ENCODE results near the gene DCLK1.

DCLK1 gene

DNA sequence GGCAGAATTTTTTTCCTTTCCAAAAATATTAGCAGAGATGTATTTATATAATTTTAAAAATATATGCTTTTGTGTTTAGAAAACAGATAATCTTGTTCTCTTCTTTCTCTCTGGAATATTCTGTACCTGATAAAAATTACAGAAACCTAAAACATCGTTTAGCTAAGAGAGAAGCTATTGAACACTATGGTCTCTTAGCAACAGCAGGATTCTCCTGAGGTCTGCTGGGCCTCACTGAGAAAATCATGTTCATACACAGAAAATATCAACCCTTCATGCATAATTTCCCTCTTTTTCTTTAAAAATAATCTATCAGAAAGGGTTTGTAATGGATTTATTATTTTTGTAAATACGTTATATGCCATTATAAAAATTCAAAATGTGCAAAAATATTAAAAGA lies 242.2 kb downstream of the DCLK1 start:
- no peak overlapping the region for H3K4me3 Mint-ChIP-seq
- no peaks in the 10 kb centered on the region for H3K27me3 Mint-ChIP-seq
- ATAC-seq (replicated peaks) (no peak), DNase-seq (no peak)
- no peaks in the 10 kb centered on the region for H3K36me3 Mint-ChIP-seq (ENCODE audit: insufficient read depth)
- peaks cover under 1 to 2% of the 10 kb centered on the region in 2 donors for H3K9me3 Mint-ChIP-seq
- no peak overlapping the region for H3K27ac Mint-ChIP-seq
- H3K4me1 Mint-ChIP-seq (ENCODE audit: low read depth in 2 of 2), result no peaks in the 10 kb centered on the region

DNA sequence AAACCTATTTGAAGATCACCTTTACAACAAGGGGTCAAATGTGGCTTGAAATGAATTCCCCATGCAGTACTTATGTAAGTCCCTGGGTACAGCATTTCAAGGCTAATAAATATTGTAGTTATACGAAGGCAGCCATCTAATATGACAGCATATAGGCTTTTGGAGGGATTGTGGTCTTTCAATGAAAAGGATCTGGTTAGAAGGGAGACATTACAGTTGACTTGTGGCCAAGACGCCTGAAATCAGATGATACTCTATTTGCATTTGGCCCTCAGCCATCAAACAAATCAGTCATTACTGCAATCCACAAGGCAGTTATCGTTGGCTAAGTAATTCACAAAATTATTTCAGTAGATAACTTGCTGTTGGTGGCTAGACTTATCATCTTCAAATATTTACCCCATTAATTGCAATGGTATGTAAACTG lies 242.7 kb downstream of the DCLK1 start:
- no peaks in the 10 kb centered on the region for H3K27me3 Mint-ChIP-seq
- H3K36me3 Mint-ChIP-seq (ENCODE audit: insufficient read depth), result no peaks in the 10 kb centered on the region
- H3K27ac Mint-ChIP-seq, result no peak overlapping the region
- H3K4me1 Mint-ChIP-seq (ENCODE audit: low read depth in 2 of 2), result no peaks in the 10 kb centered on the region
- H3K4me3 Mint-ChIP-seq, result no peak overlapping the region
- peaks cover 4% of the 10 kb centered on the region in 2 donors for H3K9me3 Mint-ChIP-seq
- ATAC-seq (replicated peaks) (no peak), DNase-seq (no peak)

DNA sequence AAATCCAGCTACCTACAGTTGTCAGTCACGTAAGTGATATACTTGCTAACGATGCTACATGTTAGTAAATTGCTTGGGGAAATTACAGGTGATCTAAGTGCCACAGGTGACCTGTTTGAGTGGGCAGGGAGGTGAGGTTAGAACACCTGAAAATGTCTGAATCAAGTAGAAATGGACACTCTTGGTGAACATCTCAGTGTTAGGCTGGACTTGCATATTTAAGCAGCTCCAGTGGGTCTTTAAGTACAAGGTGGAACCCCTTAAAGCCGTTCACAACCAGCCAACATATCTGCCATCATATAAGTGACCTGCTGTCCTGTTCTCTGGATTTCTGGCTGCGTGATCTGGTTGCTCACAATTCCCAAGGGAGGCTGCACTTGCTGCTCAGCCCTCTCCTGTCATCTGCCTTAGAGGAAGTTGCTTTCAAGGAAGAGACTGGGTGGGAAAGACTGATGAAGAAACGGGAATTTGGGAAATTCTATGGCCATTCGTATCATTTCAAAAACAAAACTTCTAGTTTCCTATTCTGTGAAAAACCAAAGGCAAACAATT lies 244.0 kb downstream of the DCLK1 start:
- Mint-ChIP-seq H3K4me1 (ENCODE audit: low read depth in 2 of 2) (no peaks in the 10 kb centered on the region), H3K27ac (no peak overlapping the region), H3K27me3 (no peaks in the 10 kb centered on the region), H3K4me3 (no peak overlapping the region), H3K36me3 (ENCODE audit: insufficient read depth) (no peaks in the 10 kb centered on the region), H3K9me3 (peaks cover 4 to 7% of the 10 kb centered on the region in 2 donors)
- ATAC-seq (replicated peaks) (no peak), DNase-seq (no peak)

DNA sequence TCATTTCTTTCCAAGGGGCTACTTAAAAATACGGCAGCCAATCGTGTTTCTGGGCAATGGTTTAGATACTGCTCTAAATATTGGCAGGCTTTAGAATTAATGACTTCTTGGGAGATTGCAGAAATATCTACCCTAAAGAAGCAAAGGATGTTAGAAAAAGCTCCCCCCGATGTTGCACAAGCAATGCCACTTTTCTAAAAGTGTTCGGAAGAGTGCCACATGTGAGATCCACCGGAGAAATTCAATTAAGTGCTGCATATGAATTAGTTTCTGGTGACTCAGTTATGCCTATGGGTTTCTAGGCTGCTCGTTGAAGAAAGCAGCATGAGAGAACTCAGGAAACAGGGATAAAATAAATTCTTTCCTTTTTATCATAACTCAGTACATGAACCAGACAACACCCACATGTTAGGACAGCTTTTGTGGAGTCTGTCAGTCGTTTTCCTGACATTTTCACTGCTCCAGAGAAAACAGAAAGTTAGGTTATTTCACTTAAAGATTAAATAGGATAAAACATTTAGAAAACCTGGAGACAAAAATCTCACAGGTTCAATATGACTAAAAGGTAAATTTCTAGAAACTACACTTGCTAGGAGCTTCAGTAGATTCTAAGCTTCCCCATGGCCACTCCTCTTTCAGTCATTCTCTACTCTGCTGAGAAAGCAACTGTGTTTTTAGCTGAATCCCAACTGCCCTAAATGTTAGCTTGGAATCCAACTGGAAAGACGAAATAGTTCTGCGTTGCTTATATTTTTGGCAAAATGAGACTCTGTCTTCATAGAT lies 244.7 kb downstream of the DCLK1 start:
- DNase-seq (no peak), ATAC-seq (replicated peaks) (no peak)
- no peaks in the 10 kb centered on the region for H3K4me1 Mint-ChIP-seq (ENCODE audit: low read depth in 2 of 2)
- no peaks in the 10 kb centered on the region for H3K27me3 Mint-ChIP-seq
- H3K27ac Mint-ChIP-seq, result no peak overlapping the region
- H3K9me3 Mint-ChIP-seq, result peaks cover 4 to 7% of the 10 kb centered on the region in 2 donors
- H3K4me3 Mint-ChIP-seq, result no peak overlapping the region
- H3K36me3 Mint-ChIP-seq (ENCODE audit: insufficient read depth), result no peaks in the 10 kb centered on the region

DNA sequence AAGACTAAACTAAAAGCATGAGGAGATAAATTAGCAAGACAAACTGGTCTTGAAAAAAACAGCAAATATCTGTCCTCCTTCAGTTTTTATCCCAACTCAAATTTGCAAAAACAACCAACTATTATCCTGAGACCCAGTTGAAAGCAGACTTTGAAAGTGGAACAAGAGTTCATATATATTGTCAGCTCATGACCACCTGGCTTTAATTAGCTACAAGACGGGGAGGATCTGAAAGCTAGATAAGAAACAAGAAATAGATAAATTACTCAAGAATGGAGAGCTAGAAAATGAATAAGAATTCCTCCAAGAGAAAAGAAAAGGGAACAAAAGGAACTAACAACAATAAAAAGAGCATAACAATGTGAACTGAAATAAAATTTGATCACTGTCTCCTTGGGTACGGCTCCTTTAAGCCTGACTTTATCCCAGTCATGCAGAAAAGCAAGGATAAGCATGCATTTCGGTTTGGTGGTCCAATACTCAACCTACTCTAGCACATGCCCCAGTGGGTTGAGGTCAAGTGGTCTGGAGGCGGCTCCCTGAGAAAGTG lies 246.9 kb downstream of the DCLK1 start:
- H3K4me1 Mint-ChIP-seq (ENCODE audit: low read depth in 2 of 2), result no peaks in the 10 kb centered on the region
- H3K27ac Mint-ChIP-seq, result no peak overlapping the region
- H3K4me3 Mint-ChIP-seq, result no peak overlapping the region
- DNase-seq, result no peak
- no peaks in the 10 kb centered on the region for H3K27me3 Mint-ChIP-seq
- H3K9me3 Mint-ChIP-seq, result peaks cover 2 to 15% of the 10 kb centered on the region in 2 donors
- no peaks in the 10 kb centered on the region for H3K36me3 Mint-ChIP-seq (ENCODE audit: insufficient read depth)
- ATAC-seq (replicated peaks), result no peak

DNA sequence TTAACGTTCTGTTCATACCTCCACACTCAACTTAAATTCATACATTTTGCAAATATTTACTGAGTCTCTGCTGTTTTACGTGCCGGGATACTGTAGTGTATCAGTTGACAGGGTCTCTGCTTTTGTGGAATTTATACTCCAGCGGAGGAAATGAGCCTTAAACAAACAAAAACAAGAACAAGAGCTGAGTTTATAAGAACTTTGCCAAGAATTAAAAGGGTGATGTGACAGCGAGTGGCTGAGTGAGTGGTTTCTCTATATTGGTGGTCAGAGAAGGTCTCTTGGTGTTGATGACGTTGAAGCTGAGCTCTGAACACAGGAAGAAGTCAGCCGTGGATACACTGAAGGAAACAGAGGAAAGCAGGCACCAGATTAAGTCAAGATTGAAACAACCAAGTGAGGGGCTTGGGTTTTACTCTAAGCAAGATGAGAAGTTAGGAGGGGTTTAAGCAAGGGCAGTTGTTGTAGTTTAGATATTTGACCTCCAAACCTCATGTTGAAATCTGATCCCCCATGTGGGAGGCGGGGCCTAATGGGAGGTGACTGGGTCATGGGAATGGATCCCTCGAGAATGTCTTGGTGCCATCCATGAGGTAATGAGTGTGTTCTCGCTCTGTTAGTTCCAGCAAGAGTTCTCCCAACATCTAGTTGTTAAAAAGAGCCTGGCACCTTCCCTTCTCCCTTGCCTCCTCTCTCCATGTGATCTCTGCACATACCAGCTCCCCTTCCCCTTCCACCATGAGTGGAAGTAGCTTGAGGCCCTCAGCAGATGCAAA lies 248.3 kb downstream of the DCLK1 start:
- Mint-ChIP-seq H3K27ac (no peak overlapping the region), H3K9me3 (peaks cover 2 to 15% of the 10 kb centered on the region in 2 donors), H3K36me3 (ENCODE audit: insufficient read depth) (no peaks in the 10 kb centered on the region), H3K4me1 (ENCODE audit: low read depth in 2 of 2) (no peaks in the 10 kb centered on the region), H3K4me3 (no peak overlapping the region), H3K27me3 (no peaks in the 10 kb centered on the region)
- ATAC-seq (replicated peaks) (no peak), DNase-seq (no peak)

DNA sequence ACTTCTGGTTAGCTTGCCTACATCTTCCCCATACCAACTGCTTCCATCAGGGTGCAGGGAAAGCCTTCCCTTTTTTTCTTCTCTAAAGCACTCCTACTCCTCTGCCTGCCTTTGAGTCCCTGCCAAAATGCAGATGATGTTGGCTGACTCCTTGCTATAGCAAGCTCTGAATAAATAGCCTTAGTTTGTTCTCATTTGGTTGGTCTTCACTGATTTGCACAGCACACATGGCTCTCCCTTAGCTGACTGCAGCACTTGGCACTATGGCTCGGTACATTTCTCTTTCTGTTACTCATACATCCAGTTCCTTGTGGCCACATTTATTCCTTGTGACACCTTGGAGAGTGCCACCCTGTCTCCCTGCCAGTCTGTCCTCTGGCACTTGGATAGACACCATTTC lies 249.8 kb downstream of the DCLK1 start:
- Mint-ChIP-seq H3K36me3 (ENCODE audit: insufficient read depth) (no peaks in the 10 kb centered on the region), H3K4me1 (ENCODE audit: low read depth in 2 of 2) (no peaks in the 10 kb centered on the region), H3K4me3 (no peak overlapping the region), H3K27me3 (no peaks in the 10 kb centered on the region), H3K9me3 (peaks cover 2 to 15% of the 10 kb centered on the region in 2 donors), H3K27ac (no peak overlapping the region)
- ATAC-seq (replicated peaks) (no peak), DNase-seq (no peak)

DNA sequence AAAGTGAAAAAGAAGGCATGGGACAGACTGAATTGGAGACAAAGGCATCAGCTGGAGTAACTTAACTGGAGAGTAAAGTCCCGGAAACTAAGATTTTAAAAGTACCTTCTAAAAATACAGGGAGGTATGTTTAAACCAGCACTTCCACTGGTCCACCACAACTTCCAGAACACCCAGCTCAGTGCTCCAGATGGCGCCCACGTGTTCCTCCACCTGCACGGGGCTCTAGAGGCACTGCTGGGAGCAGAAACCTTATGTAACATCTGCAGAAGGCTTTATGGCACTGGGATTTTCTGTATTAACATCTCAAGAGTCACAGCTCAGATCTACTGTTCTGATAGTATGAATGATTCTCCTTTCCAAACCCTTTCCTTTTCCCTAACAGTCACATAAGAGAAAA lies 252.1 kb downstream of the DCLK1 start:
- ATAC-seq (replicated peaks) (no peak), DNase-seq (no peak)
- Mint-ChIP-seq H3K9me3 (peaks cover 2 to 22% of the 10 kb centered on the region in 2 donors), H3K4me1 (ENCODE audit: low read depth in 2 of 2) (no peaks in the 10 kb centered on the region), H3K27me3 (no peaks in the 10 kb centered on the region), H3K27ac (no peak overlapping the region), H3K36me3 (ENCODE audit: insufficient read depth) (no peaks in the 10 kb centered on the region), H3K4me3 (no peak overlapping the region)

DNA sequence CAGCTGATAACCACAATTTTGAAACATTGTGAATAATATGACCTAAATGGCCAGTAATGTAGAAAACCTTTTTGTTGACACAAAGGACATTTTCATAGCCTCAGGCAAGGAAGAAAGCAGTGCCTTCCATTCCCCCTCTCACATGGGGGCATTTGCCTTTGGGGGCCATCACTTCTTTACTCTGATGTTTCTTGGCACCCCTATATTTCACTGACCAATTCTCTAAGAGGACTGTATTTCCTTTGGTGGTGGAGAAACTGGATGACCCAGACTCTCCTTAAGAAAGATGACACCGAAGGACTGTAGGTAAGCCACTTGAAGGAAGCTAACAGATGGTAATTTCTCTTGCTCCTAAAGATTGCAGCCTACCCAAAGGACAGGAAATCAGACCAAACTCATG lies 254.6 kb downstream of the DCLK1 start:
- ATAC-seq (replicated peaks) (no peak), DNase-seq (no peak)
- Mint-ChIP-seq H3K27me3 (no peaks in the 10 kb centered on the region), H3K36me3 (ENCODE audit: insufficient read depth) (no peaks in the 10 kb centered on the region), H3K4me3 (no peak overlapping the region), H3K27ac (no peak overlapping the region), H3K4me1 (ENCODE audit: low read depth in 2 of 2) (no peaks in the 10 kb centered on the region), H3K9me3 (peaks cover under 1 to 16% of the 10 kb centered on the region in 2 donors)

DNA sequence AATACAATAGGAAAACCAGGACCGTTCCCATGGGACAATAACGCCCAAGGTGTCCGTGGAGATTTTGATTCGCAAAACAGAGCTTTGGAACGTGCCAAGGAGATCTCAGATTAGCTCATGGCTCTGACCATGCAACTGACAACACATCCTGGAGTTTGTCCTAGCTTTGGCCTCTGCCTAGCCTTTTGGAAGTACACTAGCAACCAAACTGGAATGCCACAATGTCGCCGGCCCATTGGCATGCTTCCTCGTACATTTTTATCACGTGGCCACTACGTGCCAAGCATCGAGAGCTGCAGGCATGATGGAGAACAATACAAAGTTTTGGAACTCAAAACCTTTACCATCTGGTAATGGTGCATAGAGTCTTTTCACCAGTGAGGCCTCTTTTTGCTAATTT lies 256.5 kb downstream of the DCLK1 start:
- no peaks in the 10 kb centered on the region for H3K27me3 Mint-ChIP-seq
- ATAC-seq (replicated peaks), result no peak
- no peaks in the 10 kb centered on the region for H3K36me3 Mint-ChIP-seq (ENCODE audit: insufficient read depth)
- no peak for DNase-seq
- no peak overlapping the region for H3K4me3 Mint-ChIP-seq
- H3K9me3 Mint-ChIP-seq, result peaks cover 4 to 20% of the 10 kb centered on the region in 2 donors
- no peak overlapping the region for H3K27ac Mint-ChIP-seq
- H3K4me1 Mint-ChIP-seq (ENCODE audit: low read depth in 2 of 2), result no peaks in the 10 kb centered on the region

DNA sequence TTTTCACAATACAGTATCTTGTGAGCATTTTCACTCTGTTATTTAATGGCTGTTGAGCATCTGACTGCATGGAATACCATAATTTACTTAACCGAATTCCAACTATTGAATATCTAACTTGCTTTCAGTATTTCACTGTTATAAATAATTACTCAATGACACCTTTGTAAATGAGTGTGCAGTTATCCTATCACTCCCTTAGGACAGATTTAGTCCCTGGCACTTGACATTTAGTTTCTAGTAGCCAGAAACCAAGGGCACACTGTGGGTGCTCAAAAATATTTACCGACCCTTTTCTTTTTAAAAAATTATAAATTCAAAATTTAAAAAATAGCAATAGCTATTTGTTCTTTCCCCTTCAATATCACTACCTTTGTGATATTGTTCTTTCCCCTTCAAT lies 258.8 kb downstream of the DCLK1 start:
- Mint-ChIP-seq H3K27me3 (no peaks in the 10 kb centered on the region), H3K27ac (no peak overlapping the region), H3K36me3 (ENCODE audit: insufficient read depth) (no peaks in the 10 kb centered on the region), H3K4me1 (ENCODE audit: low read depth in 2 of 2) (no peaks in the 10 kb centered on the region), H3K9me3 (peaks cover 7 to 16% of the 10 kb centered on the region in 2 donors), H3K4me3 (no peak overlapping the region)
- DNase-seq (no peak), ATAC-seq (replicated peaks) (no peak)

DNA sequence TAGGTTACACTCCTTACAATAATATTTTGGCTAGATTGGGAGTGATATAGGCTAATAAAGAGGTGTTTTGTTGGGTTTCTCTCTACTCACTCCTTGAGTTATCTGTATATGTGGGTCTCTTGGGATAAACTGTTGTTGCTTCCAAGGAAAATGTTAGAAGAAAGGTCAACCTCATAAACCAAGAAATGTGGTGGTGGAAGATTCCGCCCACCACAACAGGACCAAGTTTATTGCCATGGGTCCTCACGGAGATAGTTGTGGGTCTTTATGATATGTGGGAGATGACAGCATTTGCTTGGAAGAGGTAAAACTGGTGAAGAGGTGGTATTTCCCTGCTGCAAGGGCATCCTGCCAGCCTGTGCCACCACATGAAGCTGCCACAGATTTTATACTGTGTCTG lies 259.6 kb downstream of the DCLK1 start:
- Mint-ChIP-seq H3K4me1 (ENCODE audit: low read depth in 2 of 2) (no peaks in the 10 kb centered on the region), H3K27me3 (no peaks in the 10 kb centered on the region), H3K9me3 (peaks cover 7 to 16% of the 10 kb centered on the region in 2 donors), H3K27ac (no peak overlapping the region), H3K36me3 (ENCODE audit: insufficient read depth) (no peaks in the 10 kb centered on the region), H3K4me3 (no peak overlapping the region)
- no peak for DNase-seq
- no peak for ATAC-seq (replicated peaks)

DNA sequence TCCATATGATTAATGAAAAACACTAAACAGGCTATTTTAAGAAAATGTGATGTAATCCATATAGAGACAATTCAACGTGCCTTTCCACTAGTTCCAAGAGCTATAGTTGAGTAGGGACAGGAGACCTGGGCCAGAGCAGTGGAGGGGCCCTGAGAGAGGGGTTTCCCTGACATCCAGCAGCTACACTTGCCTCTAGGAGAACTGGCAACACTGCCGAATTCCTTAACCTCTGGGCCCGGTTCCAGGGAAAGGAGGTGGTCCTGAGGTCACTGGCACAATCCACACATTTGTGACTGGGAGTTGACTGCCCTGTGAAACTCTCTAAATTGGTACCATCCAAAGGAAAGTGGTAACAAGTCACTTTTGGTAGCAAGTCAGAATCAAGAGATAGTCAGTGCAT lies 264.4 kb downstream of the DCLK1 start:
- H3K4me1 Mint-ChIP-seq (ENCODE audit: low read depth in 2 of 2), result no peaks in the 10 kb centered on the region
- no peaks in the 10 kb centered on the region for H3K27me3 Mint-ChIP-seq
- ATAC-seq (replicated peaks), result no peak
- DNase-seq, result no peak
- H3K4me3 Mint-ChIP-seq, result no peak overlapping the region
- H3K36me3 Mint-ChIP-seq (ENCODE audit: insufficient read depth), result peaks cover 2% of the 10 kb centered on the region
- no peak overlapping the region for H3K27ac Mint-ChIP-seq
- H3K9me3 Mint-ChIP-seq, result peaks cover 14 to 15% of the 10 kb centered on the region in 2 donors

All from effector memory CD8-positive, alpha-beta T cell (primary cell).